KMS-11 (cell line): ENCODE data around the gene CTNNA1.

Experiments
- H2AFZ ChIP-seq: fragments of 200-600 bp; sonication (generic); 2 replicates; pipeline ENCODE4 v1.6.1; 2016; ENCODE audit warnings: antibody characterized with exemption, mixed run types, low read depth
- H3K27ac ChIP-seq: fragments of 200-600 bp; sonication (generic); 2 replicates; pipeline ENCODE4 v1.6.1; 2016; ENCODE audit warnings: mild to moderate bottlenecking, mixed run types
- H3K27me3 ChIP-seq: fragments of 200-600 bp; sonication (generic); 2 replicates; pipeline ENCODE4 v1.6.1; 2017; ENCODE audit warnings: mild to moderate bottlenecking, low read depth, mixed run types, moderate library complexity; ENCODE audit not compliant: insufficient read depth
- H3K36me3 ChIP-seq: fragments of 200-600 bp; sonication (generic); 2 replicates; pipeline ENCODE4 v1.6.1; 2017; ENCODE audit warnings: mild to moderate bottlenecking, mixed run types; ENCODE audit not compliant: insufficient read depth
- H3K4me1 ChIP-seq: fragments of 200-600 bp; sonication (generic); 2 replicates; pipeline ENCODE4 v1.6.1; 2016; ENCODE audit warnings: mild to moderate bottlenecking, low read depth, mixed run types; ENCODE audit not compliant: poor library complexity, severe bottlenecking
- H3K4me2 ChIP-seq: fragments of 200-600 bp; sonication (generic); 2 replicates; pipeline ENCODE4 v1.7.0; 2016; ENCODE audit warnings: mild to moderate bottlenecking, mixed run types
- H3K4me3 ChIP-seq: fragments of 200-600 bp; sonication (generic); IDR thresholded peaks from 2 replicates; pipeline ENCODE4 v1.6.1; 2017; ENCODE audit warnings: low read depth, low read length, mixed read lengths; ENCODE audit not compliant: insufficient read depth
- H3K79me2 ChIP-seq: fragments of 200-600 bp; sonication (generic); 2 replicates; pipeline ENCODE4 v1.6.1; 2016; ENCODE audit warnings: low read depth, mixed run types; ENCODE audit not compliant: insufficient read depth
- H3K9ac ChIP-seq: fragments of 200-600 bp; sonication (generic); 2 replicates; pipeline ENCODE4 v1.6.1; 2016; ENCODE audit warnings: mild to moderate bottlenecking, mixed run types
- H4K20me1 ChIP-seq: fragments of 200-600 bp; sonication (generic); 2 replicates; pipeline ENCODE4 v1.6.1; 2016; ENCODE audit warnings: mild to moderate bottlenecking, mixed run types; ENCODE audit not compliant: insufficient read depth
- TF ChIP-seq, protein P1 (sequence below): fragments of 200-600 bp; sonication (generic); conservative IDR thresholded peaks from 2 replicates; pipeline ENCODE4 v1.6.1; 2017; ENCODE audit warnings: low read depth, mild to moderate bottlenecking, antibody characterized with exemption, low read length, moderate library complexity, mixed read lengths

Gene CTNNA1

DNA sequence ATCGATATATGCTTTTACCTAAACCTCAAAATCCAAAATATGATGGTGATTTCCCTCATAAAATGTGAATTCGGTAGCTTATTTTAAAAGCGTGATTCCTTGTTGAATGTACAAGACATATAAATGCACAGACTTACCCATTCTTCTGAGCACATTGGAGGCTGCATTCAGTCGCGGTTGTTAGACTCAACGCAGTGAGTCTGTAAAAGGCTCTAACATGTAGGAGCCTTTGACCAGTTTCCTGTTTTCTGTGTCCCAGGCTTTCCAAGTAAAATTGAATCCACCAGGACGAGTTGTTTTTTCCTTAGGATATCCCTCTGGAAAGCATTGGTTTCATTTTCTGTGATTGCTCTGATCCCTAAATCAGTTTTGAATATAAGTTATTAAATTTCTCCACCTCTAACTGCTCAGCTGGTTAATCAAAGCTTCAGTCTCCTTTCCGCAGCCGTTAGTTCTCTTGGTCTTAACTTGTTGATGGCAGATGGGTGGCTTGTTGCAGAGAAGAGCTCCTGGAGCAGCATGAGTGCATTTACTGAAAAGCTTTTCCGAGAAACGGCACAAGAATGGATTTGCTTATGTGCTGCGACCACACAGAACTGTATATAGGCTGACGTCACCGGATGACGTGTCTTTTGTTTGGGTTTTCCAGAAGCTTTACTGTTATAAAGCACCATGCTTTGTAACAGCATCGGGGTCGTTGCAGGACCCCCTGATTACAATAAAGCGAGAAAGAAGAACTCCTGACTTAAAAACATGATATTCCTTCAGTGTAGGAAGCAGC is 121.7 kb downstream of the CTNNA1 start, which contains the start of gene LRRTM2:
LRRTM2 (minus strand) TSS at position 565 of the 781 bp plus-strand sequence; CDS start at position 141, 424 bp downstream.
- H4K20me1 ChIP-seq, result no peaks in the 10 kb centered on the region

DNA sequence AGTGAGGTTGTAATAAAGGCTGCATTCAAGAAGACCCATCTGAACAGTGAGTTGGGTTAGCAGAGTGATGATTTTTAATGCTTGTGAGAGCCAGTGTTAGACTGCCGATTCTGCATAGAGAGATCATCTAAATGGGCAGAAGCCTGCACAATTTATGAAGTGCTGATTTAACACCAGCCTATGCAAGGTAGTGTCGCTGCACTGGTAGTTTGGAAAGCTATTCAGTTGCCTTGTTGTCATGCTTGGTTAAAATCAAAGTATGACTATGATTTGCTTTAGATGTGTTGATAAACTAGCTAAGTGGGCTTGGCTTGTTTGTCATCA is 122.3 kb downstream of the CTNNA1 start:
- Histone ChIP-seq H3K4me3 (no peak overlapping the region), H4K20me1 (no peaks in the 10 kb centered on the region)

More for the DNA sequence above, 121.7 kb downstream of the CTNNA1 start, which contains the start of gene LRRTM2:
- no peak within 1 kb of the TSS for H3K4me3 ChIP-seq
- H3K79me2 ChIP-seq, result no peaks in the 10 kb centered on the region
- H3K36me3 ChIP-seq, result no peaks in the 10 kb centered on the region
- no peaks in the 10 kb centered on the region for H3K27me3 ChIP-seq
- no peak within 1 kb of the TSS for H2AFZ ChIP-seq
- no peak within 1 kb of the TSS for H3K9ac ChIP-seq
- H3K4me1 ChIP-seq, result no peaks in the 10 kb centered on the region
- TF ChIP-seq, protein P1, sequence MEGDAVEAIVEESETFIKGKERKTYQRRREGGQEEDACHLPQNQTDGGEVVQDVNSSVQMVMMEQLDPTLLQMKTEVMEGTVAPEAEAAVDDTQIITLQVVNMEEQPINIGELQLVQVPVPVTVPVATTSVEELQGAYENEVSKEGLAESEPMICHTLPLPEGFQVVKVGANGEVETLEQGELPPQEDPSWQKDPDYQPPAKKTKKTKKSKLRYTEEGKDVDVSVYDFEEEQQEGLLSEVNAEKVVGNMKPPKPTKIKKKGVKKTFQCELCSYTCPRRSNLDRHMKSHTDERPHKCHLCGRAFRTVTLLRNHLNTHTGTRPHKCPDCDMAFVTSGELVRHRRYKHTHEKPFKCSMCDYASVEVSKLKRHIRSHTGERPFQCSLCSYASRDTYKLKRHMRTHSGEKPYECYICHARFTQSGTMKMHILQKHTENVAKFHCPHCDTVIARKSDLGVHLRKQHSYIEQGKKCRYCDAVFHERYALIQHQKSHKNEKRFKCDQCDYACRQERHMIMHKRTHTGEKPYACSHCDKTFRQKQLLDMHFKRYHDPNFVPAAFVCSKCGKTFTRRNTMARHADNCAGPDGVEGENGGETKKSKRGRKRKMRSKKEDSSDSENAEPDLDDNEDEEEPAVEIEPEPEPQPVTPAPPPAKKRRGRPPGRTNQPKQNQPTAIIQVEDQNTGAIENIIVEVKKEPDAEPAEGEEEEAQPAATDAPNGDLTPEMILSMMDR, result no peak
- H3K27ac ChIP-seq, result no peak within 1 kb of the TSS
- no peak within 1 kb of the TSS for H3K4me2 ChIP-seq

DNA sequence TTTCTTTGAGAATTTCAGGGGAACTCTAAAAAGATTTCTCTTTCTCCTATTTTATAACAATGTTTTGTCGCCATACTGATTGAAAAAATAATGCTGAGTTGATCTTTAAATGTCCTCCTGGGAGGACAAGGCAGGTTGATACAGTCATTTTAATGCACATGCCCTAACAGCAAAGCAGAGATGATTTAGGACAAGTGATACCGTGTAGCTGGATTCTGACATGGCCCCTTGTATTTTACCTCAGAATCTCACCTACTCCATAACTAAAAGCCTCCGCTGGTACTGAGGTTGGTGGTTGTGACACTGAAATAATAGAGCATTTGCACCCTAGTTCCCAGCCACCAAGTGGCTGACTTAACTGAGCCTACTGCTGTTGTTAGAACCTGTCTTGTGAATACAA is 122.7 kb downstream of the CTNNA1 start:
- no peaks in the 10 kb centered on the region for H3K27me3 ChIP-seq
- no peaks in the 10 kb centered on the region for H3K4me1 ChIP-seq
- H3K4me3 ChIP-seq, result no peak overlapping the region
- H3K36me3 ChIP-seq, result no peaks in the 10 kb centered on the region
- H4K20me1 ChIP-seq, result no peaks in the 10 kb centered on the region
- no peak overlapping the region for H3K27ac ChIP-seq
- no peak overlapping the region for H2AFZ ChIP-seq
- no peak overlapping the region for H3K4me2 ChIP-seq
- no peak overlapping the region for H3K9ac ChIP-seq
- TF ChIP-seq, protein P1, result no peak
- no peaks in the 10 kb centered on the region for H3K79me2 ChIP-seq

More for the DNA sequence above, 122.3 kb downstream of the CTNNA1 start:
- H3K9ac ChIP-seq, result no peak overlapping the region
- TF ChIP-seq, protein P1, result no peak
- H3K79me2 ChIP-seq, result no peaks in the 10 kb centered on the region
- no peaks in the 10 kb centered on the region for H3K36me3 ChIP-seq
- H2AFZ ChIP-seq, result no peak overlapping the region
- H3K4me1 ChIP-seq, result no peaks in the 10 kb centered on the region
- no peak overlapping the region for H3K4me2 ChIP-seq
- H3K27ac ChIP-seq, result no peak overlapping the region
- no peaks in the 10 kb centered on the region for H3K27me3 ChIP-seq

DNA sequence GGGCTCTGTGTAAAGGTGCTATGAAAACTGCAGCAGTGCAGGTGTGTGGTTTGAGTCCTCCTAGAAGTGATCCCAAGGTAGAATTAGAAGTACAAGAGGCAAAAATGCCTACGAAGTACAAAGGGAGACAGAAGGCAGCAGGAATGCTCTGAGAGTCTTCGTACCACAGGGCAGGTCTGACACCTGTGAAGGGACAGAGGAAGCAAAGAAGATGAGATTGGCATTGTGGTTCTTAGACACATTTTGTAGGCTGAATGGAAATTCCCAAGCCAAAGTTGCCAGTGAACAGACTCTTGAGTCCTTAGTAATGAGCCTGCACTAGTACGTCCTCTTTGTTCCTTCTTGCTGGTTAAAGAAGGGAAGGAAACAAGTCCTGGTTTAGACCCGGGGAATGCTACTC is 123.6 kb downstream of the CTNNA1 start:
- Histone ChIP-seq H3K4me3 (no peak overlapping the region), H3K4me1 (no peaks in the 10 kb centered on the region), H3K79me2 (no peaks in the 10 kb centered on the region), H3K27me3 (no peaks in the 10 kb centered on the region), H3K27ac (no peak overlapping the region), H3K36me3 (no peaks in the 10 kb centered on the region), H3K4me2 (no peak overlapping the region), H3K9ac (no peak overlapping the region), H2AFZ (no peak overlapping the region), H4K20me1 (no peaks in the 10 kb centered on the region)
- TF ChIP-seq, protein P1, result no peak
